ENCODE measurements around the gene COL21A1. TPM values are rescaled to one million over a fixed set of nuclear protein-coding genes. Genes with fewer than 3 reads are reported as not detected.

Gene COL21A1
- polyA plus RNA-seq, 5 donors, result 121 to 207 (median 163) TPM

- DNase-seq, result no peak
These were observed 308 bp upstream of the COL21A1 start for GRCh38 chr6:56247654-56248122.

- no peak for DNase-seq
These were observed 869 bp downstream of the COL21A1 start for GRCh38 chr6:56246541-56246880.

GRCh38 chr6:56245903-56246351 is 1.5 kb downstream of the COL21A1 start:
- peak; percentile 40 to 44 for DNase-seq

GRCh38 chr6:56244528-56245253 is 2.7 kb downstream of the COL21A1 start:
- no peak for DNase-seq

GRCh38 chr6:56244089-56244488 is 3.3 kb downstream of the COL21A1 start:
- no peak for DNase-seq

GRCh38 chr6:56243518-56244070 is 3.8 kb downstream of the COL21A1 start:
- no peak for DNase-seq

- DNase-seq, result no peak
These were observed 5.0 kb downstream of the COL21A1 start for GRCh38 chr6:56242346-56242745.

- DNase-seq, result no peak
These were observed 6.1 kb downstream of the COL21A1 start for GRCh38 chr6:56241124-56241802.

- DNase-seq, result no peak
These were observed 9.0 kb downstream of the COL21A1 start for GRCh38 chr6:56238352-56238751.

- DNase-seq, result no peak
These were observed 12.1 kb downstream of the COL21A1 start for GRCh38 chr6:56235245-56235644.

GRCh38 chr6:56232436-56232835 is 14.9 kb downstream of the COL21A1 start:
- no peak for DNase-seq

GRCh38 chr6:56231827-56232226 is 15.6 kb downstream of the COL21A1 start:
- DNase-seq, result no peak

- DNase-seq, result no peak
These were observed 16.3 kb downstream of the COL21A1 start for GRCh38 chr6:56230976-56231566.

- peak in 1 of 2 donors; percentile 27 for DNase-seq
These were observed 20.1 kb downstream of the COL21A1 start for GRCh38 chr6:56227071-56227879.

- no peak for DNase-seq
These were observed 23.4 kb downstream of the COL21A1 start for GRCh38 chr6:56223995-56224394.

GRCh38 chr6:56222499-56222898 is 24.9 kb downstream of the COL21A1 start:
- no peak for DNase-seq

- DNase-seq, result no peak
These were observed 27.3 kb downstream of the COL21A1 start for GRCh38 chr6:56220078-56220477.

GRCh38 chr6:56214703-56215101 is 32.7 kb downstream of the COL21A1 start:
- DNase-seq, result no peak

- no peak for DNase-seq
These were observed 33.2 kb downstream of the COL21A1 start for GRCh38 chr6:56214041-56214702.

GRCh38 chr6:56211724-56212123 is 35.7 kb downstream of the COL21A1 start:
- no peak for DNase-seq

GRCh38 chr6:56204134-56204533 is 43.2 kb downstream of the COL21A1 start:
- DNase-seq, result no peak
